Stimulated activated CD8-positive, alpha-beta memory T cell treated with anti-CD3 and anti-CD28 coated beads, Interleukin-15, amount 100 ng/mL, for 4 hours (primary cell): ENCODE results near the gene TMEM201.

ENCODE experiments used
- DNase-seq, 2 donors: peaks; one replicate each; pipeline ENCODE4 v3.0.0-alpha.2; 2020; ENCODE audit warnings: low read depth in 2 of 2

Gene TMEM201

DNA sequence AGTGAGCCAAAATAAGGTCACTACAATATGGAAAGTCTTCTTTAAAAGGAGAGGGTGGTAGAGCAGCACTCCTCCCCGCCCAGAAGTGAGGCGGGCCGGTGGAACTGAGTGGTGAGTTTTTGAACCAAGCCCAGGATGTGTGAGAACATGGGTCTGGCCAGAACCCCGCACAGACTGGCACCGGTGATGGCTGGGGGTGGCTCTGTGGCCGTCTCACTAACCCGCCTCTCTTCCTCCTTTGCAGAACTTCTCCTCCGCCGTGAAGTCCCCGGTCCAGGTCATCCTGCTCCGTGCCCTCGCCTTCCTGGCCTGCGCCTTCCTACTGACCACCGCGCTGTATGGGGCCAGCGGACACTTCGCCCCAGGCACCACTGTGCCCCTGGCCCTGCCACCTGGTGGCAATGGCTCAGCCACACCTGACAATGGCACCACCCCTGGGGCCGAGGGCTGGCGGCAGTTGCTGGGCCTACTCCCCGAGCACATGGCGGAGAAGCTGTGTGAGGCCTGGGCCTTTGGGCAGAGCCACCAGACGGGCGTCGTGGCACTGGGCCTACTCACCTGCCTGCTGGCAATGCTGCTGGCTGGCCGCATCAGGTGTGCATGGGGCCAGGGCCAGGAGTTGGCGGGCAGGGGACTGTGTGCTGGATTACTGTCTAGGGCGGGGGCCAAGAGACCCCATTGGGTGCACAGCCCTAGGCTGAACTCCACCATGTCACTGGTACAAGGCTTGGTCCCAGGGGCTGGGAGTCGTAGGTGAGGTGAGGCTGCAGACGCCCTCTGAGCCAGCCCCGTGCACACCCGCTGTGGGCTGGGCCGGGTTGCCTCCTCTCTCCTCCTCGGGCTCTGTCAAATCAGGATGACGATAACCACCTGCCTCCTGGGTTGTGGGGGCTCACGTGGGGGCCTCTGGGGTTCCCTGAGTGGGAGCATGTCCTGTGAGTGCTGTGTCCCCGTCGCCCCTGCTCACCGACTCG is 12.4 kb downstream of the TMEM201 start:
- no peak for DNase-seq

- no peak for DNase-seq
These were observed 13.5 kb downstream of the TMEM201 start for GRCh38 chr1:9601942-9602793.

DNA sequence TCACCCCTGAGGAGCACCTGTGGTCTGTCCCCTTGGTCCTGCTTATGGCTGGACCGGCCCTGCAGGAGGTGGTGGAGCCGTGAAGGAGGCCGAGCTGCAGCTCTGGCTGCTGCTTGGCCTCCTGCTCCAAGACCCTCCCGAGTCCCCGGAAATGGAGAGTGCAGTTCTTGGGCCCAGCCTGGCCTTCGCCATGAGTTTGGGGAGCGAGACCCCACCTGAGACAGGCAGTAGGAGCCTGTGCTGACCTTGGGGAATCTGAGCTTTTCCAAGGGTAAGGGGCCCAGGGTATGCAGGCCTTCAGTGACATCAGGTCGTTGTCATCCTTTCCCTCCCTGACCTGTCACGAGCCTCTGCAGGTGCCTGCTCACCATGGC is 14.1 kb downstream of the TMEM201 start:
- DNase-seq = no peak

GRCh38 chr1:9603307-9603706 is 14.6 kb downstream of the TMEM201 start:
- no peak for DNase-seq

DNA sequence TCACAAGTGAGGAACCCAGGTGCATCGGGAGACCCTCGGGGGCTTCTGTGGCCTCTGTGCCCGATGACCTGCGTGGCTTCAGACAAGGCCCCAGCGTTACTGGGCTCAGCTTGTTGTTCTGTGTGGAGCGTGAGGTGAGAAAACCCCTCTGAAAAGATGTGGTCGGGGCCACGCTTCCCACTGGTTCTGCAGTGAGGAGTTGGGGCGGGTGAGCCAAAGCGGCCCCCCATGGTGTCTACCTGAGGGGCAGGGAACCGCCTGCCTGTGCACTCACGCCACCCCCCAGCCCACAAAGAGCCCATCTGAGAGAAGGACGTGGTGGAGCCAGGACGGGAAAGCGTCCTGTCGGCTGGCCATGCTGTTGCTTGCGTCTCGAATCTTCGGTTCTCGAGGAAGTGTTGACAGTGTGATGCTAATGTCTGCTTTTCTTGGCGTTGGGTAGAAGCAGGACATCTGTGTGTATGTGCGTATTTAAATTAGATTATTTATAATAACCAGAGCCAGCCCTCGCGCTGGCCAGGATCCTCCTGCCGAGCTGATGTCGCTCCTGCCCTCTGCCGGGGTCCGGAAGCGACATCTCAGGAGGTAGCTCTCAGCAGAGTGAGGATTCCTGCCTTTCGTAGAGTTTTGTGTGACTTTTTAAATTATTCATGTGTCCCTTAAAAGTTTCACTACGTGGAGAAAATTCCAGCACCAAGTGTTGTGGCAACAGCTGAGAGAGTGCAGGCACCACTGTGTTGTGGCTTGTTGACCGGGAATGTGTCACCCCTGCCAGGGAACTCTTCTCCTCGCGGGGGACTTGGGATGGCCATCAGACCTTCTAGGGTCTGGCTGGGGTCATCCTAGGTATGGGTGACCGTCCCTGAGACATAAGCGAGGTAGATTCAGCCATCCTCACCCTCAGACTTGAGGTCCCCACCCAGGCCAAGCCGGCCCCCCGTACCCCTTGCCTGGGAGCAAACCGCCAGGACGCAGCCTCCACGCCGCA is 15.3 kb downstream of the TMEM201 start:
- DNase-seq = no peak

DNA sequence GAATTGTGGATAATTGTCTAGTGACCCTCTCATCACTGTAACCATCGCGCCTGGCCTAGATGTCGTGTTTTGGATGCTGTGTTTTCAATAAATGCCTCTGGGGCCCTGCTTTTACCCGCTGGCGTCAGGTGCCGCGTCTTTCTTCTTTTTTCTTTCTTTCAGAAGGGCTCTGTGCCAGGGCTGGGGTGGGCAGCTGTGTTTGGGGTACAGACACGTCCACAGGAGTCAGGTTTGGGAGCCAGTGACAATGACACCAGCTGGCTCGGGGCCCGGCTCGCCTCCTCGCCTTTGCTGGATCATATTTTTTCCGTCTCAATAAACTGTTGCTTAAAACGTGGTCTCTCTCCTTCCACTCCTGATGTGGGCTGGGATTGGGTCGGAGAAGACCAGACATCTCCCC is 16.1 kb downstream of the TMEM201 start:
- DNase-seq = no peak

DNA sequence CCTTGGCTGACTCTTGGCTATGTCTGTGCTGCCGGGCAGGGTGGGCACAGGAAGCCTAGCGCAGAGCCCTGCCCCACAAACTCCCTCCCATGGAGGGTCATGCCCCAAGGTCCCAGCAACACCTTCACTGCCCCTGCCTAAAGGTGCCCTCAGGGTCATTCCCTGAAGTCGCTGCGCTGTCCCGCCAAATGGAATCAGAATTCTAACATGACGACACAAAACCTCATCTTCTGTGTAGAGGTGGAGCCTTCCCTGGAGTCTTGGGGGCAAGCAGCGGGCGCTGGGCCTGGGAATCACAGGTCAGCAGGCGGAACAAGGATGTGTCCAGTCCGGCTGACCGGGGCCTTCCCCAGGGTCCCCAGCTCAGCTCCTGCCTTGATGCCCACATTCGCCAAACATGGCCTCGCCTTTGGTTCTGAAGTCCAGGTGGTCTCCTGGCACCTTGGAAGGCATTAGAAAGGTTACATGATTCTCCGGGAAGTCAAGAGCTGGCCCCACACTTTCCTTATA is 17.3 kb downstream of the TMEM201 start:
- no peak for DNase-seq

DNA sequence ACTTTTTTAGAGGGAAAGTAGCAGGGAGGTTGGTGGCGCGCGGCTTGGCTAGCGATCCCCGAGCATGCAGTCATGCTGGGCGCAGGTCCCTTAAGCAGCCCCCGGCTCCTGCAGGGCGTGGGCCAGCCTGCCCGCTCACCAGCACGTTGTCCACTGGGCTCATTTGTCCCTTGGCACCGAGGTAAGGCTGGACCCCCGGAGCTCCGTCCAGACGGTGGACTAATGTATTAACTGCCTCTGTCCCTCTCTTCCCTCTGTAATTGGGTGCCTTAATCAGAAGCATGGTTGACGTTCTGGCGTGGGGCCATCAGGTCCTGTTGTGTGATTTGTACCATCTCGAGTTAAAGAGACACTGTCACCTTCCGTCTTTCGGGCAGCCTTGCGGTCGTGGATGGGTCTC is 17.7 kb downstream of the TMEM201 start:
- DNase-seq = no peak

GRCh38 chr1:9606948-9607347 is 18.2 kb downstream of the TMEM201 start:
- no peak for DNase-seq

- no peak for DNase-seq
These were observed 18.6 kb downstream of the TMEM201 start for GRCh38 chr1:9607352-9607751.

DNA sequence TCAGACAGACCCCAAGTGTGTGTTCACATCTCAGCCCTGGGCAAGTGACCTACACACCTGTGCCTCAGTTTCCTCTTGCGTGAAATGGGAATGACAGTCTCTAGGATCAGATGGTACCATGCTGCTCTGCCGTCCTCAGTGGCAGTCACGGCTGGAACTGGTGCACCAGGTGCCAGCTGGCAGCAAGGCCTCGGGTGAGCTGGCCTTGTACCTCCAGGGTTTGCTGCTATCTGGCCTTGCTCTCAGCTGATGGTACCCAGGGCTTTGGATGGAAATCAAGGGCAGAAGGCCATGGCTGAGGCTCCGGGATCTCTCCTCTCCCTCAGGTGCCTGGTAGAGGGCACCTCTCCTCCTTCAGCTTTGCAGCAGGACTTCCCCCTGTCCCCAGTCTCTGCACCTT is 21.3 kb downstream of the TMEM201 start:
- no peak for DNase-seq

DNA sequence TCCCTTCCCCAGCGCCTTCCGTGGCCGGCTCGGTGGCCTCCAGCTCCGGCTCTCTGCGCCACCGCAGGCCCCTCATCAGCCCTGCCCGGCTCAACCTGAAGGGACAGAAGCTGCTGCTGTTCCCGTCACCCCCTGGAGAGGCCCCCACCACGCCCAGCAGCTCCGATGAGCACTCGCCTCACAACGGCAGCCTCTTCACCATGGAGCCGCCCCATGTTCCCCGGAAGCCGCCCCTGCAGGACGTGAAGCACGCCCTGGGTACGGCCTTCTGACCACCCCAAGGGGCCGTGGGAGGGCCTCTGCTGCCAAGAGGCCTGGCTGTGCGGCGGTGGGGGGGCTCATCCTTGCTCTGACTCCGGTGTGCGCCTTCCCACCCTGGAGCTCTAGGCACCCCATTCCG is 21.8 kb downstream of the TMEM201 start:
- no peak for DNase-seq

DNA sequence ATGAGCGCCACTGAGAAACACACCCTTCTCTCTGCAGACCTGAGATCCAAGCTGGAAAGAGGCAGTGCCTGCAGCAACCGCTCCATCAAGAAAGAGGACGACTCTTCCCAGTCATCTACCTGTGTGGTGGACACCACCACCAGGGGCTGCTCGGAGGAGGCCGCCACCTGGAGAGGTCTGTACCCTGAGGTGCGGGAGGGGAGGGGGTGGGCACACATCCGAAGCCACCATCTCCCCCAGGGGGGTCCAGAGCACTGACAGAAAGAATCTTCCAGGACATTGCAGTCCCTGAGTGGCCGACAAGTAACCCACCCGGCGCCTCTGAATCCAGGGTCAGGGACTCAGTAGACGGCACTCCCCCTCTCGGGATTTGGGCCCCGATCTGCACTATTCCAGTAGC is 23.0 kb downstream of the TMEM201 start:
- DNase-seq = no peak

GRCh38 chr1:9612162-9612845 is 23.6 kb downstream of the TMEM201 start:
- DNase-seq = no peak

DNA sequence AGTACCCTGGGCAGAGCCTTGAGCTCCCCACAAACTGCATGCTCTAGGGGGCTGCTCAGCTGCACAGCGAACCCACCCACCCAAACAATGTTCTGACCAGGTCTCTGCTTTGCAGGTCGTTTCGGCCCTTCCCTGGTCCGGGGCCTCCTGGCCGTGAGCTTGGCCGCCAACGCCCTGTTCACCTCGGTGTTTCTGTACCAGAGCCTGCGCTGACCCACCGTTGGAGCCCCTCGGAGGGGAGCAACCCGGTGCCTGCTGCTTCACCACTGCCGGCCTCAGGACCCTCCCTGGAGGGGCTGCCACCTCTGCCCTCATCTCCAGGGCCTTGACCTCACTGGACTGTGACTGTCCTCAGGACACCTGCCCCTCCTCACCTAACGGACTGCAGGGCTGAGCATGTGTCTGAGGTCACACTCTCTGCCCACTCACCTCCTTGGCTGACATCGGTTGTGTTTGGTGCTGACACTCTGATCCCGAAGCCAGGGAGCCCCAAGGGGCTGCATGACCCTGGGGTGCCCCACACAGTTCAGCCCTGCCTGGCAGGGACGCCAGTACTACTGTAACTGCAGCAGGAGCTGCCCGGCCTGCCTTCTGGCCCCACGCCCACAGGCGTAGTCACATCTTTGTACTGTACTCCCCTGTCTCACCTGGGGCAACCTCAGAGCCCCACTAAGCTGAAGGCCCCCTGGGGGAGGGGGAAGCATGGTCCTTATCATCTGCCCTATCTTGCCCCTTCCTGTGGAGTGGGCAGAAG is 24.3 kb downstream of the TMEM201 start:
- DNase-seq = no peak

DNA sequence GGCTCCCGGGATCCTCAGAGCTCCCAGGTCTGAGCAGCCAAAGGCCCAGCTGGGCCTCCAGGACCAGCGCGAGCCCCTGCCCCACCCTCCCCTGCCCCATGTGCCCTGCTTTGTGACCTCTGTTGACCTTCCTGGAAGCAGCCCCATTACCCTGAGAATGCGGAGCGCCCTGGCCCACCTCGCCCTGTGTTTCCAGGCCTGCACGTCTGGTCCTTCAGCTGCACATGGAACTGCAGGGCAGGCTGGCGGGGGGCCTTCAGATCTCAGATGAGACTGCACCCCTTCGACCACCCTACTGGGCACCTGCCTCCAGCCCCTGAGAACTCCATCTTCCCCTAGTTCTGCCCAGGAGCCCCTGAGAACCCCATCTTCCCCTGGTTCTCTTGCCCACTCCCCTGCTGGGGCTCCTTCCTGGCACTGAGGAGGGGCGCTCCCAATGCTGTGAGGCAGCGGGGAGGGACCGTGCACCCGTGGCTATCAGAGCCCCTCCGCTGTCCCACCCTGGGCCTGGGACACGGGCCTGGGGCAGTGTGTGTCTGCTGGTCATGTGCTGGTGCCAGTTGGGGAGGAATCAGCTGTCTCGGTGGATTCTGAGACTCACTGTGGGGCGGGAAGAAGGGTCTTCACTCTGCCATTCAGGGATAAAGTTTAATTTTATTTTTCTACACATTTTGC is 25.1 kb downstream of the TMEM201 start:
- DNase-seq = no peak

- DNase-seq = no peak
These were observed 26.8 kb downstream of the TMEM201 start for GRCh38 chr1:9615316-9616063.

DNA sequence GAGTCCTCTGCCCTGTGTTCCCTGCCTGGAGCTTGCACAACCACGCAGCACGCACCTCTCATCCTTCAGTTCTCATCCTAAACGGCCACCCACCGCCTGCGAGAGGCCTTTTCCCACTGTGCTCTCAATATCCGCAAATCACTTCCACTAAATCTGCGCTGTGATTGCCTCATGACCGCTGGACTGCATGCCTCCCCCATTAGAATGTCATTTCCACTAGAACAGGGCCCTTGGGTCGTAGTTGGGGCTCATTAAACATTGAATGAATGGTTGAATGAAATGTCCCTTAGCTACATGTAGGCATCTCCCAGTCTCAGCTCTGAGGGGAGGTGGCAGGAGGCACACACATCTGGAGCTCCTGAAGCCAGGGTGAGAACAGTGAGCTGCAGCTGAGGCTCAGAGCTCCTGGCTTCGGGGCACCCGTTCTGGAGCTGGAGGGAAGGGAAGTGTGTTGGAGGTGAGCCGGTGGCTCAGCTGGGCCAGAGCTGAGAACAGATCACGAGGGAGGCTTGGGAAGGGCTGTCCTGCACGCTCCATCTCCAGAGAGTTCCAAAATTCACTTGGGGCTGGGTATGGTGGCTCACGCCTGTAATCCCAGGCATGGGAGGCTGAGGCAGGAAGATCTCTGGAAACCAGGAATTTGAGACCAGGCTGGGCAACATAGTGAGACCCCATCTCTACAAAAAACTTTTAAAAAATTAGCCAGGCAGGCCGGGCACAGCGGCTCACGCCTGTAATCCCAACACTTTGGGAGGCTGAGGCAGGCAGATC is 30.4 kb downstream of the TMEM201 start:
- no peak for DNase-seq
